Occipital lobe (tissue), 2 donors: ENCODE results near the gene PCDHB3. TPM values are rescaled to one million over a fixed set of nuclear protein-coding genes. Genes with fewer than 3 reads are reported as not detected.
"Not testable (repeated sequence)": the region's sequence is repeated elsewhere in the genome, so short reads cannot be mapped to it uniquely, and the experiment has no call there.

Experiments
- DNase-seq: peaks from one replicate; lab custom pipeline; 2025; lab: John Stamatoyannopoulos, UW
- total RNA-seq: library from RNA; depleted of rRNA; stranded (reverse); fragments of >200 nt; gene quantifications from one replicate; pipeline ENCODE4 v1.2.3, GENCODE V29; 2014

The PCDHB3 gene
- 10.3 TPM for total RNA-seq

GRCh38 chr5:141100243-141100805, at the start of gene PCDHB3:
TSS of gene PCDHB3 (plus strand) at chr5:141100473. CDS start at chr5:141100650, 177 bp downstream.
- no peak for DNase-seq

GRCh38 chr5:141050622-141051520, 49.4 kb upstream of the PCDHB3 start, which contains the start of gene PCDHB1:
TSS of gene PCDHB1 (plus strand) at chr5:141051374. CDS start at chr5:141051471, 97 bp downstream.
- no peak for DNase-seq

DNA sequence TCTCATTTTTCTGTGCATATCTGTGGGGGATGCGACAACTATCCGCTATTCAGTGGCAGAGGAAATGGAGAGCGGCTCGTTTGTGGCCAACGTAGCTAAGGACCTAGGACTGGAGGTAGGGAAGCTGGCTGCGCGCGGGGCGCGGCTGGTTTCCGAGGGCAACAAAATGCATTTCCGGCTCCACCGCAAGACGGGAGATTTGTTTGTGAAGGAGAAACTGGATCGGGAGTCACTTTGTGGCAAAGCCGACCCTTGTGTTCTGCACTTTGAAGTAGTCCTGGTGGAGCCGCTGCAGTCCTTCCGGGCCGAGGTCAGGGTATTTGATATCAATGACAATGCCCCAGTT, 48.8 kb upstream of the PCDHB3 start:
- no peak for DNase-seq

- DNase-seq, result no peak
These were observed 22.4 kb upstream of the PCDHB3 start for GRCh38 chr5:141077826-141078225.

DNA sequence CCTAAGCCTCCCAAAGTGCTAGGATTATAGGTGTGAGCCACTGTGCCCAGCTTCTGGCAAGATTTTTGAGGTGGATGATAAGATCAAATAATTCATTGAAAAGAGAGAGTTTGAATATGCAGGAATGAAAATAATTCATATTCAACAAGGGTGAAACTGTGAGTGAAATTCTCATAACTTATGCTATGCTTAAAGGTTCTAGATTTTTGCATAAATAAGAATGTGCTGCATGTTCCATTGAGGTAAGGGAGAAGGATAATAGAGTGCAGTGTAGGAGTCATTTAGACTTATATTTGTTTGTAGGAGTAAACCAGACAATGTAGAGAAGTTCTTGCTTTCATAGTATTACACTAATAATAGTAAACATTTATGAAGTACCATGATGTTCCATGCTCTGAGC, 18.0 kb upstream of the PCDHB3 start:
- DNase-seq, result no peak

- DNase-seq, result peak; percentile 6
These were observed 15.7 kb upstream of the PCDHB3 start for GRCh38 chr5:141084487-141084989.

DNA sequence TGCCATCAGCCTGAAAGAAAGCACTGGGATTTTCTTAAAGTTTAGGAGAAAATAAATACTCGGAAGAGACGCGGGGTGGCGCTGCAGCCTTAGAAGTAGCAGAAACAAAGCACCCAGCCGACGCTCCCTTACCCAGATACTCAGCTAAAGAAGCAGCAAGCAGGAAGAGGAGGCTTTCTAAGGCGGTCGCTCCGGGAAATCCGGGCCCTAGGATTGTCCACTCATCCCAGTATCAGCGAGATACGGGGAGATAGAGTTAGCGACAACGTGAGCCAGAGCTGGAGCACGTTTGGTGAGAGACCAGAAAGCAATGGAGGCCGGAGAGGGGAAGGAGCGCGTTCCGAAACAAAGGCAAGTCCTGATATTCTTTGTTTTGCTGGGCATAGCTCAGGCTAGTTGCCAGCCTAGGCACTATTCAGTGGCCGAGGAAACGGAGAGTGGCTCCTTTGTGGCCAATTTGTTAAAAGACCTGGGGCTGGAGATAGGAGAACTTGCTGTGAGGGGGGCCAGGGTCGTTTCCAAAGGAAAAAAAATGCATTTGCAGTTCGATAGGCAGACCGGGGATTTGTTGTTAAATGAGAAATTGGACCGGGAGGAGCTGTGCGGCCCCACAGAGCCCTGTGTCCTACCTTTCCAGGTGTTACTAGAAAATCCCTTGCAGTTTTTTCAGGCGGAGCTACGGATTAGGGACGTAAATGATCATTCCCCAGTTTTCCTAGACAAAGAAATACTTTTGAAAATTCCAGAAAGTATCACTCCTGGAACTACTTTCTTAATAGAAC, 5.6 kb upstream of the PCDHB3 start, which contains the start of gene PCDHB2:
Gene PCDHB2, plus strand, starts transcription at position 135 of the 782 bp plus-strand sequence. Its CDS starts 176 bp downstream, at position 311.
- no peak for DNase-seq

- no peak for DNase-seq
These were observed 5.0 kb upstream of the PCDHB3 start for GRCh38 chr5:141095263-141095641.

GRCh38 chr5:141096181-141096580, 4.1 kb upstream of the PCDHB3 start:
- not testable (repeated sequence) for DNase-seq

GRCh38 chr5:141096586-141096985, 3.7 kb upstream of the PCDHB3 start:
- DNase-seq, result not testable (repeated sequence)

DNA sequence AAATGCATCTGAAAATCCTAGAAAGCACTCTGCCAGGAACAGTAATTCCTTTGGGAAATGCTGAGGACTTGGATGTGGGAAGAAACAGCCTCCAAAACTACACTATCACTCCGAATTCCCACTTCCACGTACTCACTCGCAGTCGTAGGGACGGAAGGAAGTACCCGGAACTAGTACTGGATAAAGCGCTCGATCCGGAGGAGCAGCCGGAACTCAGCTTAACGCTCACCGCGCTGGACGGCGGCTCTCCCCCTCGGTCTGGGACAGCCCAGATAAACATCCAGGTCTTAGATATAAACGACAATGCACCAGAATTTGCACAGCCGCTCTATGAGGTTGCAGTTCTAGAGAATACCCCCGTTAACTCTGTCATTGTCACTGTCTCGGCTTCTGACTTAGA, 786 bp downstream of the PCDHB3 start:
- no peak for DNase-seq

GRCh38 chr5:141102070-141102469, 1.8 kb downstream of the PCDHB3 start:
- not testable (repeated sequence) for DNase-seq

DNA sequence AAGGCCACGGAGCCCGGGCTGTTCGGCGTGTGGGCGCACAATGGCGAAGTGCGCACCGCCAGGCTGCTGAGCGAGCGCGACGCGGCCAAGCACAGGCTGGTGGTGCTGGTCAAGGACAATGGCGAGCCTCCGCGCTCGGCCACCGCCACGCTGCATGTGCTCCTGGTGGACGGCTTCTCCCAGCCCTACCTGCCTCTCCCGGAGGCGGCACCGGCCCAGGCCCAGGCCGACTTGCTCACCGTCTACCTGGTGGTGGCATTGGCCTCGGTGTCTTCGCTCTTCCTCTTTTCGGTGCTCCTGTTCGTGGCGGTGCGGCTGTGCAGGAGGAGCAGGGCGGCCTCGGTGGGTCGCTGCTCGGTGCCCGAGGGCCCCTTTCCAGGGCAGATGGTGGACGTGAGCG, 2.2 kb downstream of the PCDHB3 start:
- DNase-seq, result not testable (repeated sequence)

DNA sequence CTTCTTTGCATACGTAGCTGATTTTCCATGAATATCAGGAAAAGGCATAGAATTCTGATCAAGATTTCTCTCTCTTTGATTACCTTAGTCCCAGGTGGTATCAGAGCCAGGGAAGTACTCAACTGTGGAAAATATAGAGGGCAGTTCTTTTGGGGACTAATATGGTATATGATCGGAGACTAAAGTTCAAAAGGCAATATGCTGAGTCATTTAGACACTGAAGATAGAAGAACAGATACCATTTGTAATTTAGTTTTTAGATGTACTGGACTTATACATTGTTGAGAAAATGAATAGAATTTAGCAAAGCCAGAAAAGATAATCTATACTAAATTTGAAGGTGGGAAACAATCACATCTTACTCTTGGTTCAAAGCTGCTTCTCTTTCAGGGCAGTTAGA, 5.1 kb downstream of the PCDHB3 start:
- no peak for DNase-seq

- no peak for DNase-seq
These were observed 19.0 kb downstream of the PCDHB3 start for GRCh38 chr5:141119250-141119649.

- no peak for DNase-seq
These were observed 21.3 kb downstream of the PCDHB3 start, which contains the start of gene PCDHB4 for GRCh38 chr5:141121563-141121962. TSS of gene PCDHB4 (plus strand) at chr5:141121818. CDS start at chr5:141121999, 181 bp downstream.

DNA sequence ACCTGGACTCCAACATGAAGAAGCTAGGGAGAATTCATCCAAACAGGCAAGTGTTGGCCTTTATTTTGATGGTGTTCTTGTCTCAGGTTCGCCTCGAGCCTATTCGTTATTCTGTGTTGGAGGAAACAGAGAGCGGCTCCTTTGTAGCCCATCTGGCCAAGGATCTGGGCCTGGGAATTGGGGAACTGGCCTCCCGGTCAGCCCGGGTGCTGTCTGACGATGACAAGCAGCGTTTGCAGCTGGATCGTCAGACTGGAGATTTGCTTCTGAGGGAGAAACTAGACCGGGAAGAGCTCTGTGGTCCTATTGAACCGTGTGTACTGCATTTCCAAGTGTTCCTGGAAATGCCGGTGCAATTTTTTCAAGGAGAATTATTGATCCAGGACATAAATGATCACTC, 21.7 kb downstream of the PCDHB3 start:
- no peak for DNase-seq

- not testable (repeated sequence) for DNase-seq
These were observed 23.3 kb downstream of the PCDHB3 start for GRCh38 chr5:141123396-141124135.

GRCh38 chr5:141127305-141127704, 27.0 kb downstream of the PCDHB3 start:
- no peak for DNase-seq

GRCh38 chr5:141135030-141135717, 34.9 kb downstream of the PCDHB3 start, which contains the start of gene PCDHB5:
TSS of gene PCDHB5 (plus strand) at chr5:141135206. CDS start at chr5:141135435, 229 bp downstream.
- DNase-seq, result no peak
